OCI-LY3 (cell line): ENCODE measurements around the gene MYBL2.
"Not testable (repeated sequence)": the region's sequence is repeated elsewhere in the genome, so short reads cannot be mapped to it uniquely, and the experiment has no call there.

Experiments
- H2AFZ ChIP-seq: fragments of 200-600, 300-600 bp; shearing (Covaris generic); 2 replicates; pipeline ENCODE4 v1.6.0; 2014; ENCODE audit warnings: antibody characterized with exemption, low read depth, low read length
- H3K27ac ChIP-seq: fragments of 200-600, 300-600 bp; sonication (generic); 2 replicates; pipeline ENCODE4 v1.5.1; 2014; ENCODE audit warnings: mild to moderate bottlenecking, low read length, moderate library complexity, mixed read lengths
- H3K27me3 ChIP-seq: fragments of 200-600, 300-600 bp; sonication (generic); 2 replicates; pipeline ENCODE4 v1.6.1; 2014; ENCODE audit warnings: low read depth, low read length, mixed read lengths
- H3K36me3 ChIP-seq: fragments of 200-600, 300-600 bp; sonication (generic); replicated peaks from 2 replicates; pipeline ENCODE3; 2014; ENCODE audit warnings: low read depth, low read length, mixed read lengths
- H3K4me1 ChIP-seq: fragments of 300-600, 200-600 bp; sonication (generic); 2 replicates; pipeline ENCODE4 v1.6.1; 2014; ENCODE audit warnings: low read length, mixed read lengths
- H3K4me2 ChIP-seq: fragments of 200-600, 300-600 bp; sonication (generic); 2 replicates; pipeline ENCODE4 v1.6.1; 2014; ENCODE audit warnings: low read length, mixed read lengths
- H3K4me3 ChIP-seq: fragments of 300-600, 200-600 bp; sonication (generic); 2 replicates; pipeline ENCODE4 v1.5.1; 2014; ENCODE audit warnings: antibody characterized with exemption, mild to moderate bottlenecking, low read length, moderate library complexity
- H3K79me2 ChIP-seq: fragments of 300-600, 200-600 bp; shearing (Covaris generic); 2 replicates; pipeline ENCODE4 v1.6.1; 2014; ENCODE audit warnings: mild to moderate bottlenecking, low read length, mixed read lengths
- H3K9ac ChIP-seq: fragments of 300-600, 200-600 bp; shearing (Covaris generic); 2 replicates; pipeline ENCODE4 v1.6.0; 2014; ENCODE audit warnings: mild to moderate bottlenecking, low read length, moderate library complexity
- H3K9me3 ChIP-seq: fragments of 200-600, 300-600 bp; shearing (Covaris generic); 2 replicates; pipeline ENCODE4 v1.6.1; 2014; ENCODE audit warnings: low read length, mixed read lengths; ENCODE audit not compliant: insufficient read depth
- H4K20me1 ChIP-seq: fragments of 200-600, 300-600 bp; sonication (generic); 2 replicates; pipeline ENCODE4 v1.6.1; 2016; ENCODE audit warnings: low read length, mixed read lengths; ENCODE audit not compliant: insufficient read depth
- EZH2phosphoT487 ChIP-seq: fragments of 200-600 bp; shearing (Covaris generic); IDR thresholded peaks from 2 replicates; pipeline ENCODE4 v1.6.1; 2018; ENCODE audit warnings: antibody characterized with exemption, mixed run types, low read depth
- TF ChIP-seq, protein P1 (sequence below): fragments of 200-600, 300-600 bp; sonication (generic); IDR thresholded peaks from 2 replicates; pipeline ENCODE4 v1.5.1; 2014; ENCODE audit warnings: antibody characterized with exemption, low read length, low read depth

Gene MYBL2

DNA sequence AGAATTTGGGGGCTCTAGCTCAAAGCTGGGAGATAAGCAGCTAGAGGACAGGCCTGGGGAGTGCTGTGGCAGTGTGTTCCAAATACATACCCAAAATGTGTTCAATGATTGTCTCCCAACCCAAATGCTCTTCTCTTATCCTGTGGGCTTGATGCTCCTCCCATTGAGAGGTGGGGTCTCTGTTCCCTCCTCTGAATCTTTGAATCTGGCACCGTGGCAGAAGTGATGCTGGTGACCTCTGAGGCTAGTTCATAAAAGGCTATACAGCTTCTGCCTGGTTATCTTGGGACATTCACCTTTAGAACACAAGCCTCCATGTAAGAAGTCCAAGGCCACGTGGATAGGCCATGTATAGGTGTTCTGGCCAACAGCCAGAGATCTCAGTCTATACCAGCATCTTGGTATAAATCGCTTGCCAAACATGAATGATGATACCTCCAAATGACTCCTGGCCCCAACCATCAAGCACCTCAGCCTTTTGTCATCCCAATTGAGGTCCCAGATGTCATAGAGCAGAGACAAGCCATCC is 15.9 kb upstream of the MYBL2 start:
- Histone ChIP-seq H3K36me3 (no peaks in the 10 kb centered on the region), H3K27ac (no peak overlapping the region), H4K20me1 (no peaks in the 10 kb centered on the region), H3K4me2 (no peak overlapping the region), H3K79me2 (no peaks in the 10 kb centered on the region), H3K27me3 (no peaks in the 10 kb centered on the region), H3K4me1 (peaks cover 6% of the 10 kb centered on the region; the same call in 1 of the 2 replicates), H3K9me3 (no peaks in the 10 kb centered on the region), H3K9ac (no peak overlapping the region), H2AFZ (no peak overlapping the region), H3K4me3 (no peak overlapping the region)
- TF ChIP-seq, protein P1, sequence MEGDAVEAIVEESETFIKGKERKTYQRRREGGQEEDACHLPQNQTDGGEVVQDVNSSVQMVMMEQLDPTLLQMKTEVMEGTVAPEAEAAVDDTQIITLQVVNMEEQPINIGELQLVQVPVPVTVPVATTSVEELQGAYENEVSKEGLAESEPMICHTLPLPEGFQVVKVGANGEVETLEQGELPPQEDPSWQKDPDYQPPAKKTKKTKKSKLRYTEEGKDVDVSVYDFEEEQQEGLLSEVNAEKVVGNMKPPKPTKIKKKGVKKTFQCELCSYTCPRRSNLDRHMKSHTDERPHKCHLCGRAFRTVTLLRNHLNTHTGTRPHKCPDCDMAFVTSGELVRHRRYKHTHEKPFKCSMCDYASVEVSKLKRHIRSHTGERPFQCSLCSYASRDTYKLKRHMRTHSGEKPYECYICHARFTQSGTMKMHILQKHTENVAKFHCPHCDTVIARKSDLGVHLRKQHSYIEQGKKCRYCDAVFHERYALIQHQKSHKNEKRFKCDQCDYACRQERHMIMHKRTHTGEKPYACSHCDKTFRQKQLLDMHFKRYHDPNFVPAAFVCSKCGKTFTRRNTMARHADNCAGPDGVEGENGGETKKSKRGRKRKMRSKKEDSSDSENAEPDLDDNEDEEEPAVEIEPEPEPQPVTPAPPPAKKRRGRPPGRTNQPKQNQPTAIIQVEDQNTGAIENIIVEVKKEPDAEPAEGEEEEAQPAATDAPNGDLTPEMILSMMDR = no peak
- no peak for TF ChIP-seq EZH2phosphoT487

DNA sequence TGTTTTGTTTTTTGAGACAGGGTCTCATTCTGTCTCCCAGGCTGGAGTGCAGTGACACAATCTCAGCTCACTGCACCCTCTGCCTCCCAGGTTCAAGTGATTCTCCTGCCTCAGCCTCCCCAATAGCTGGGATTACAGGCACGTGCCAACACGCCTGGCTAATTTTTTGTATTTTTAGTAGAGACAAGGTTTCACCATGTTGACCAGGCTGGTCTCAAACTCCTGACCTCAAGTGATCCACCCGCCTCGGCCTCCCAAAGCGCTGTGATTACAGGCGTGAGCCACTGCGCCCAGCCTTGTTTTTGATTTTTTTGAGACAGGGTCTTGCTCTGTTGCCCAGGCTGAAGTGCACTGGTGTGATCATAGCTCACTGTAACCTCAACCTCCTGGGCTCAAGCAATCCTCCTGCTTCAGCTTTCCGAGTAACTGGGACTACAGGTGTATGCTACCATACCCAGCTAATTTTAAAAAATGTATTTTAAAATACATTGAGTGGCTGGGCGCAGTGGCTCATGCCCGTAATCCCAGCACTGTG is 15.2 kb upstream of the MYBL2 start:
- H3K4me3 ChIP-seq, H3K36me3 ChIP-seq, H4K20me1 ChIP-seq, H3K79me2 ChIP-seq, H3K4me2 ChIP-seq, H3K9ac ChIP-seq, H3K4me1 ChIP-seq, H2AFZ ChIP-seq, H3K9me3 ChIP-seq, H3K27me3 ChIP-seq, H3K27ac ChIP-seq: not testable (repeated sequence)

DNA sequence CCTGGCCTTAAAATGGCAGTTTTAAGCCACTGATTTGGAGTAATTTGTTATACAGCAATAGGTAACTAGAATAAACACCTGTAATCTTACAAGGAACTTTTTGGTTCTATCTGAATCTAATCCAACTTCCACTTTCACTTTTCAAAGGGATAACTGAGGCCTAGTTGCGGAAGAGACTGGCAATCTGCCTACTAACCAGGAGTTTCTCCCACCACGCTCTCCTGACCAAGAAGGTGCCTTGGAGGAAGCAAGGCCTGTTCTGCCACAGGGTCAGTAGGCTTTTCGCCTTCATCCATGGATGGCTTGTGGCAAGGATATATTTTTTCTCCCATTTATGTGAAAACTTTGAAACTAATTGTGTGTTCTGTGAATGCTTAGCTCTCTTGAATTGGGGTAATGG is 12.9 kb upstream of the MYBL2 start:
- no peaks in the 10 kb centered on the region for H3K36me3 ChIP-seq
- no peaks in the 10 kb centered on the region for H4K20me1 ChIP-seq
- no peak overlapping the region for H3K4me3 ChIP-seq
- no peaks in the 10 kb centered on the region for H3K27me3 ChIP-seq
- H3K9ac ChIP-seq = no peak overlapping the region
- no peak for TF ChIP-seq EZH2phosphoT487
- TF ChIP-seq, protein P1 = no peak
- peaks cover 11% of the 10 kb centered on the region; the same call in 1 of the 2 replicates for H3K79me2 ChIP-seq
- H3K9me3 ChIP-seq = no peaks in the 10 kb centered on the region
- H3K4me2 ChIP-seq = no peak overlapping the region
- H2AFZ ChIP-seq = no peak overlapping the region
- H3K4me1 ChIP-seq = peaks cover 18% of the 10 kb centered on the region
- H3K27ac ChIP-seq = no peak overlapping the region

DNA sequence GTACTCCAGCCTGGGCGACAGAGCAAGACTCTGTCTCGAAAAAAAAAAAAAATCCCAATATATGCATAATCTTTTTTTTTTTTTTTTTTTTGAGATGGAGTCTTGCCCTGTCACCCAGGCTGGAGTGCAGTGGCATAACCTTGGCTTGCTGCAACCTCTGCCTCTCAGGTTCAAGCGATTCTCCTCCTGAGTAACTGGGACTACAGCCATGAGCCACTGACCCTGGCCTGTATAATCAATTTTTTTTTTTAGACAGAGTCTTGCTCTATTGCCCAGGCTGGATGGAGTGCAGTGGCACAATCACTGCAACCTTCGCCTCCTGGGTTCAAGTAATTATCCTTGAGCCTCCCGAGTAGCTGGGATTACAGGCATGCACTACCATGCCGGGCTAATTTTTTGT is 11.7 kb upstream of the MYBL2 start:
- not testable (repeated sequence) for H2AFZ ChIP-seq, H4K20me1 ChIP-seq, H3K27me3 ChIP-seq, H3K36me3 ChIP-seq, H3K4me2 ChIP-seq, H3K4me3 ChIP-seq, H3K27ac ChIP-seq, H3K9me3 ChIP-seq, H3K9ac ChIP-seq
- Histone ChIP-seq H3K4me1 (peaks cover 23% of the 10 kb centered on the region), H3K79me2 (peaks cover 11% of the 10 kb centered on the region; the same call in 1 of the 2 replicates)

DNA sequence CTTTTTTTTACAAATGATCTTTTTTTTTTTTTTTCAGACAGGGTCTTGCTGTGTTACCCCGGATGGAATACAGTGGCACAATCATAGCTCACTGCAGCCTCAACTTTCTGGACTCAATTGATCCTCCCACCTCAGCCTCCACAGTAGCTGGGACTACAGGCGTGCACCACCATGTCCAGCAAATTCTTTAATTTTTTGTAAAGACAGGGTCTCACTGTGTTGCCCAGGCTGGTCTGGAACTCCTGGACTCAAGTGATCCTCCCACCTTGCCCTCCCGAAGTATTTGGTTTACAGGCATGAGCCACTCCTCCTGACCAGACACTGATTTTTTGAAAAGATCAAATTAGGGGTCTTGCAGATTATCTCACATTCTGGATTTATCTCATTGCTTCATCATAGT is 11.0 kb upstream of the MYBL2 start:
- Histone ChIP-seq H3K4me3 (peak overlapping the region; percentile 84), H3K4me1 (peaks cover 23% of the 10 kb centered on the region), H3K36me3 (no peaks in the 10 kb centered on the region), H3K9ac (peak overlapping the region; percentile 91; the same call in 1 of the 2 replicates), H3K79me2 (peaks cover 11% of the 10 kb centered on the region; the same call in 1 of the 2 replicates), H3K27ac (no peak overlapping the region), H3K4me2 (peak overlapping the region; percentile 97), H2AFZ (no peak overlapping the region), H4K20me1 (no peaks in the 10 kb centered on the region), H3K27me3 (no peaks in the 10 kb centered on the region), H3K9me3 (no peaks in the 10 kb centered on the region)
- TF ChIP-seq, protein P1 = no peak
- no peak for TF ChIP-seq EZH2phosphoT487
